K562 (cell line): ENCODE results near the gene CFAP52. TPM values are rescaled to one million over a fixed set of nuclear protein-coding genes. Genes with fewer than 3 reads are reported as not detected.

Experiments used
- ATAC-seq: fragments of 200-7000 bp; cut with Tn5 transposase; 3 replicates; pipeline ENCODE4 v1.9.1; 2020; ENCODE audit warnings: moderate library complexity
- BruUV-seq: library from RNA; stranded (reverse); fragments of 400-500 nt; replicated peaks from 2 replicates; lab custom pipeline; 2021; lab: Mats Ljungman, UMichigan
- CTCF ChIA-PET: fragments of 300-600 bp; formaldehyde crosslinking; extraction: SDS; loops from one replicate; lab custom pipeline; 2021; ENCODE audit warnings: low intra/inter-chr PET ratio; lab: Yijun Ruan, JAX
- POLR2A ChIA-PET: fragments of 300-600, 350-650 bp; sonication (Branson Sonifier 250); formaldehyde crosslinking; extraction: SDS; loops from one replicate; lab custom pipeline; 2021; ENCODE audit warnings: antibody characterized with exemption, inconsistent platforms; lab: Yijun Ruan, JAX
- DNase-seq, 4 experiments: peaks; one replicate each; pipeline versions ENCODE4 v3.0.0 to v3.0.0-alpha.2; 2011 to 2018; ENCODE audit warnings: low spot score in 3 of 4, mixed read lengths in 3 of 4; ENCODE audit errors: extremely low read depth in 1 of 4
- FAIRE-seq: peaks from 2 replicates; lab custom pipeline; 2011; peaks lifted over from hg19 to GRCh38; lab: Jason Lieb, UNC
- H2AFZ ChIP-seq: 2 replicates; pipeline ENCODE4 v1.6.0; 2011; ENCODE audit warnings: low read depth, low read length, control low read depth, inconsistent platforms
- H3K27ac ChIP-seq: fragments of 200-600 bp; 3 replicates; pipeline ENCODE4 v1.8.0; 2011; ENCODE audit warnings: low read depth, mild to moderate bottlenecking, control low read depth, inconsistent platforms, low read length, moderate library complexity, mixed read lengths; ENCODE audit errors: extremely low read depth
- H3K27me3 ChIP-seq, 2 experiments: fragments of 300-600 bp in 1 of 2; 2 replicates in 1 of 2; 3 replicates in 1 of 2; pipeline versions ENCODE4 v1.6.0 to v1.8.0; 2011; ENCODE audit warnings: inconsistent platforms in 2 of 2, low read length in 2 of 2, mild to moderate bottlenecking in 1 of 2, mixed read lengths in 1 of 2, moderate library complexity in 1 of 2; ENCODE audit not compliant: control insufficient read depth in 2 of 2, insufficient read depth in 2 of 2
- H3K36me3 ChIP-seq: fragments of 300-600 bp; 3 replicates; pipeline ENCODE4 v1.8.0; 2011; ENCODE audit warnings: mild to moderate bottlenecking, low read length, inconsistent platforms; ENCODE audit not compliant: control insufficient read depth, insufficient read depth
- H3K4me1 ChIP-seq, 2 experiments: fragments of 200-600 bp in 1 of 2; replicated peaks in 1 of 2; 2 replicates in 1 of 2; 3 replicates in 1 of 2; pipeline versions ENCODE4 v1.5.1 to v1.8.0; 2011; ENCODE audit warnings: inconsistent platforms in 2 of 2, low read length in 2 of 2, mild to moderate bottlenecking in 1 of 2, mixed read lengths in 1 of 2, moderate library complexity in 1 of 2; ENCODE audit not compliant: control insufficient read depth in 2 of 2, insufficient read depth in 2 of 2
- H3K4me2 ChIP-seq: 2 replicates; pipeline ENCODE4 v1.6.1; 2011; ENCODE audit warnings: low read length, control low read depth, inconsistent platforms, mixed read lengths; ENCODE audit not compliant: insufficient read depth
- H3K4me3 ChIP-seq: fragments of 200-600 bp; sonication (generic), shearing (Covaris generic); 2 replicates; pipeline ENCODE4 v1.5.1; 2016; ENCODE audit warnings: control low read depth, inconsistent platforms
- H3K79me2 ChIP-seq: fragments of 200-600 bp; 3 replicates; pipeline ENCODE4 v1.8.0; 2011; ENCODE audit warnings: low read length, inconsistent platforms; ENCODE audit not compliant: control insufficient read depth, insufficient read depth
- H3K9ac ChIP-seq, 2 experiments: 2 replicates each; pipeline versions ENCODE4 v1.6.0 to v1.6.1; 2011; ENCODE audit warnings: low read depth in 2 of 2, low read length in 2 of 2, control low read depth in 1 of 2, inconsistent platforms in 1 of 2, mild to moderate bottlenecking in 1 of 2, mixed read lengths in 1 of 2; ENCODE audit not compliant: insufficient read depth in 1 of 2
- H3K9me1 ChIP-seq: one replicate; pipeline ENCODE4 v1.6.0; 2011; ENCODE audit warnings: inconsistent platforms, mild to moderate bottlenecking, low read length, moderate library complexity; ENCODE audit not compliant: control insufficient read depth, insufficient read depth
- H3K9me3 ChIP-seq: replicated peaks from 2 replicates; pipeline ENCODE4 v1.5.1; 2011; ENCODE audit warnings: low read depth, low read length, inconsistent platforms; ENCODE audit not compliant: control insufficient read depth, insufficient read depth
- H4K20me1 ChIP-seq: replicated peaks from 2 replicates; pipeline ENCODE4 v1.6.1; 2011; ENCODE audit warnings: low read length, inconsistent platforms, mixed read lengths; ENCODE audit not compliant: control insufficient read depth, insufficient read depth
- ARID1B ChIP-seq: fragments of 450-650 bp; IDR thresholded peaks from 2 replicates; pipeline ENCODE4 v1.6.1; 2016; ENCODE audit warnings: antibody characterized with exemption, mild to moderate bottlenecking, inconsistent platforms
- ATF7 ChIP-seq: fragments of 450-650 bp; IDR thresholded peaks from 2 replicates; pipeline ENCODE4 v1.7.1; 2014; ENCODE audit warnings: mild to moderate bottlenecking, moderate library complexity
- C11orf30 ChIP-seq: fragments of 450-650 bp; IDR thresholded peaks from 2 replicates; pipeline ENCODE4 v1.6.1; 2016; ENCODE audit warnings: low read depth, mild to moderate bottlenecking
- FOSL1 ChIP-seq: fragments of 200-800 bp; sonication (Bioruptor generic); conservative IDR thresholded peaks from 2 replicates; pipeline ENCODE4 v1.6.1; 2016; ENCODE audit warnings: missing genetic modification characterization, missing compliant biosample characterization
- GTF3C2 ChIP-seq: IDR thresholded peaks from 3 replicates; pipeline ENCODE4 v1.6.1; 2011; ENCODE audit warnings: borderline replicate concordance, mild to moderate bottlenecking, moderate library complexity; ENCODE audit not compliant: insufficient read length; ENCODE audit errors: extremely low read depth
- TBL1XR1 ChIP-seq, 2 experiments: IDR thresholded peaks; 2 replicates each; pipeline ENCODE4 v1.6.1; 2012; ENCODE audit warnings: improper control_type of control experiment in 2 of 2, low read length in 2 of 2, mild to moderate bottlenecking in 1 of 2
- ZBTB17 ChIP-seq: fragments of 450-650 bp; formaldehyde crosslinking; IDR thresholded peaks from 2 replicates; pipeline ENCODE4 v1.4.0; 2020; ENCODE audit warnings: mild to moderate bottlenecking
- ZEB2 ChIP-seq: fragments of 450-650 bp; IDR thresholded peaks from 2 replicates; pipeline ENCODE4 v1.6.1; 2016
- ZHX1 ChIP-seq: fragments of 150-350 bp; conservative IDR thresholded peaks from 2 replicates; pipeline ENCODE4 v1.6.1; 2014; ENCODE audit warnings: low read length
- ZNF212 ChIP-seq: fragments of 450-650 bp; formaldehyde crosslinking; IDR thresholded peaks from 2 replicates; pipeline ENCODE4 v1.4.0; 2020; ENCODE audit warnings: mild to moderate bottlenecking
- ZNF217 ChIP-seq: sonication (generic); formaldehyde crosslinking; IDR thresholded peaks from 2 replicates; pipeline ENCODE4 v1.8.0; 2022; ENCODE audit warnings: mild to moderate bottlenecking, missing genetic modification reagents
- WGBS: fragments of 100-300 bp; shearing (Covaris generic); methylation state at CpG from one replicate; pipeline ENCODE4 v1.1.6; 2016; ENCODE audit warnings: low coverage, mixed read lengths; ENCODE audit not compliant: insufficient coverage; ENCODE audit errors: missing lambda C conversion rate; 5-methylcytosine and 5-hydroxymethylcytosine counted together
- in situ Hi-C: fragments of 300-500 bp; cut with MboI; formaldehyde crosslinking; loops from 4 replicates; pipeline ENCODE4 v1.15.0; 2018; ENCODE audit warnings: inconsistent platforms, mixed read lengths
- intact Hi-C: fragments of 100-400 bp; cut with micrococcal nuclease; formaldehyde crosslinking; loops from 2 replicates; pipeline ENCODE4 v1.14.2; 2022
- polyA plus RNA-seq, 8 experiments: library from polyadenylated mRNA; depleted of rRNA in 4 of 8; stranded (reverse) in 5 of 8; unstranded in 3 of 8; fragments of >200 nt; fragmentation: Nextera tagmentation in 2 of 8; fragmentation: Illumina TruSeq in 1 of 8; extraction: Ambion mirVana in 2 of 8; extraction: Trizol in 1 of 8; gene quantifications; 2 replicates each; pipeline versions ENCODE4 v1.2.1 to v1.2.3, GENCODE V29; 2011 to 2014; ENCODE audit warnings: inconsistent platforms in 1 of 8, missing spikeins in 1 of 8
- total RNA-seq, 7 experiments: library from RNA; depleted of rRNA in 6 of 7; stranded (reverse); fragments of >200 nt in 6 of 7; fragmentation: Illumina TruSeq in 2 of 7; extraction: Trizol in 2 of 7; gene quantifications; 2 replicates each; pipeline versions ENCODE4 v1.2.1 to v1.2.3, GENCODE V29; 2011 to 2021; ENCODE audit warnings: low replicate concordance in 1 of 7

CFAP52 gene
- total and polyA plus RNA-seq, 9 of the 15 experiments (the other 6 are each of a cell fraction or from before 2014, with no cell fraction given): not detected

- DNase-seq: no peak
- TF ChIP-seq ATF7: no peak
- no peak for TF ChIP-seq ARID1B
- 0 out of 2 replicates have a peak, but pooled peaks have one; percentile 50 for TF ChIP-seq ZBTB17 (CRISPR knock-in tag)
- TF ChIP-seq FOSL1 (tag): peak; percentile 33; the same call in 1 of the 2 replicates
- no peak for TF ChIP-seq C11orf30
- in situ Hi-C loops: no loop called here
- no peak for ATAC-seq
- Histone ChIP-seq H3K9me3 (no peaks in the 10 kb centered on the region), H3K27me3 (no peaks in the 10 kb centered on the region), H4K20me1 (no peaks in the 10 kb centered on the region), H3K36me3 (no peaks in the 10 kb centered on the region), H3K9me1 (no peaks in the 10 kb centered on the region), H3K4me3 (no peak overlapping the region), H3K27ac (no peak overlapping the region), H3K4me2 (no peak overlapping the region), H3K9ac (no peak overlapping the region), H3K4me1 (no peaks in the 10 kb centered on the region), H3K79me2 (no peaks in the 10 kb centered on the region), H2AFZ (no peak overlapping the region)
- WGBS: 0% methylated on average over 4 of the region's 4 CpGs
- intact Hi-C loops: no loop called here
- BruUV-seq: no TSS peak
- POLR2A ChIA-PET: no interaction called here
- FAIRE-seq: no peak
- CTCF ChIA-PET: no interaction called here
These were observed 100.4 kb downstream of the CFAP52 start for GRCh38 chr17:9676820-9677310.

GRCh38 chr17:9677411-9677810 is 101.0 kb downstream of the CFAP52 start:
- intact Hi-C loops (no loop called here), in situ Hi-C loops (no loop called here)
- Histone ChIP-seq H3K36me3 (no peaks in the 10 kb centered on the region), H3K27me3 (no peaks in the 10 kb centered on the region), H3K9me3 (no peaks in the 10 kb centered on the region), H4K20me1 (no peaks in the 10 kb centered on the region), H3K4me1 (no peaks in the 10 kb centered on the region), H3K79me2 (no peaks in the 10 kb centered on the region), H3K27ac (no peak overlapping the region), H3K9me1 (no peaks in the 10 kb centered on the region), H3K4me3 (no peak overlapping the region), H3K9ac (no peak overlapping the region), H3K4me2 (no peak overlapping the region), H2AFZ (no peak overlapping the region)
- ChIA-PET CTCF (no interaction called here), POLR2A (interaction anchor here (0.9 kb wide), 1 partner anchor 385 kb away, joined by 3 read pairs; no protein-coding TSS in a partner anchor)
- no peak for FAIRE-seq
- no peak for ATAC-seq
- DNase-seq: no peak
- no TSS peak for BruUV-seq
- 6% methylated on average over 5 of the region's 7 CpGs for WGBS
- TF ChIP-seq TBL1XR1 (IDR thresholded peaks at IDR 0.05; ENCODE audit: low read length in 2 of 2): no peak
- no peak for TF ChIP-seq ZNF217 (CRISPR knock-in tag)
- no peak for TF ChIP-seq ZNF212 (CRISPR knock-in tag)
- no peak for TF ChIP-seq GTF3C2
- TF ChIP-seq ZEB2: no peak
- no peak for TF ChIP-seq ZHX1
